Activated CD4-positive, alpha-beta T cell treated with anti-CD3 and anti-CD28 coated beads, Interleukin-2, amount 50 U/mL, for 24 hours (primary cell): Measurements from ENCODE around the gene RNF31.

Experiments used
- DNase-seq, 2 donors: peaks; one replicate each; pipeline ENCODE4 v3.0.0-alpha.2; 2020; ENCODE audit warnings: low read depth in 1 of 2, low spot score in 1 of 2

Gene RNF31

GRCh38 chr14:24137529-24138395, 9.5 kb upstream of the RNF31 start:
- no peak for DNase-seq

- no peak for DNase-seq
Measured at GRCh38 chr14:24138396-24139271, 8.7 kb upstream of the RNF31 start.

- DNase-seq: no peak
Measured at GRCh38 chr14:24139272-24139934, 7.9 kb upstream of the RNF31 start.

GRCh38 chr14:24141097-24141880, 6.0 kb upstream of the RNF31 start, which contains the start of gene EMC9:
TSS of gene EMC9 (minus strand) at chr14:24141591. CDS start at chr14:24141304, 287 bp downstream.
- peak; percentile 97 to 100 for DNase-seq

- no peak for DNase-seq
Measured at GRCh38 chr14:24143511-24143910, 3.8 kb upstream of the RNF31 start.

- DNase-seq: no peak
Measured at GRCh38 chr14:24144451-24144850, 2.8 kb upstream of the RNF31 start.

GRCh38 chr14:24145219-24145618, 2.1 kb upstream of the RNF31 start:
- no peak for DNase-seq

GRCh38 chr14:24145690-24146452, 1.4 kb upstream of the RNF31 start:
- DNase-seq: no peak

- peak; percentile 77 to 82 for DNase-seq
Measured at GRCh38 chr14:24146453-24146977, 783 bp upstream of the RNF31 start, which contains the start of gene PSME2. TSS of gene PSME2 (minus strand) at chr14:24146610. CDS start at chr14:24146581, 29 bp downstream.

GRCh38 chr14:24147761-24148428, 597 bp downstream of the RNF31 start:
- DNase-seq: no peak

GRCh38 chr14:24149302-24149969, 2.1 kb downstream of the RNF31 start:
- no peak for DNase-seq

- no peak for DNase-seq
Measured at GRCh38 chr14:24150061-24150460, 2.8 kb downstream of the RNF31 start.

GRCh38 chr14:24150567-24150966, 3.3 kb downstream of the RNF31 start:
- no peak for DNase-seq

- DNase-seq: no peak
Measured at GRCh38 chr14:24150993-24151392, 3.7 kb downstream of the RNF31 start.

- no peak for DNase-seq
Measured at GRCh38 chr14:24151404-24152080, 4.2 kb downstream of the RNF31 start.

- no peak for DNase-seq
Measured at GRCh38 chr14:24155100-24155499, 7.8 kb downstream of the RNF31 start.

- no peak for DNase-seq
Measured at GRCh38 chr14:24156840-24157239, 9.5 kb downstream of the RNF31 start.

GRCh38 chr14:24157331-24157730, 10.0 kb downstream of the RNF31 start:
- no peak for DNase-seq
